Gastroesophageal sphincter (tissue), 4 donors: ENCODE data around the gene GSDMA. TPM values are rescaled to one million over a fixed set of nuclear protein-coding genes. Genes with fewer than 3 reads are reported as not detected.
A peak's percentile ranks its signal among the peaks of the same experiment; 100 is the strongest.

Experiments used
- ATAC-seq: fragments of 150-250 bp; one replicate; pipeline ENCODE4 v1.9.1; 2016; ENCODE audit warnings: mild to moderate bottlenecking, moderate library complexity
- H3K27ac ChIP-seq, 4 donors: fragments of 200-600 bp; sonication (generic) in 3 of 4; 1 replicate in 3 of 4; 2 replicates in 1 of 4; pipeline ENCODE4 v1.5.1; 2016 to 2019
- H3K27me3 ChIP-seq: fragments of 200-600 bp; sonication (generic); one replicate; pipeline ENCODE4 v1.5.1; 2019
- H3K36me3 ChIP-seq, 2 donors: fragments of 200-600 bp; sonication (generic); one replicate each; pipeline ENCODE4 v1.5.1; 2019; ENCODE audit warnings: control low read depth in 1 of 2
- H3K4me1 ChIP-seq, 3 donors: fragments of 200-600 bp; sonication (generic); 1 replicate in 2 of 3; 2 replicates in 1 of 3; pipeline ENCODE4 v1.5.1; 2016 to 2019; ENCODE audit warnings: control low read depth in 2 of 3
- H3K4me3 ChIP-seq, 2 donors: fragments of 200-600 bp; sonication (generic); one replicate each; pipeline ENCODE4 v1.5.1; 2019; ENCODE audit warnings: mild to moderate bottlenecking in 1 of 2, moderate library complexity in 1 of 2
- H3K9me3 ChIP-seq, 3 donors: fragments of 200-600 bp; sonication (generic); one replicate each; pipeline ENCODE4 v1.5.1; 2017 to 2019; ENCODE audit warnings: control low read depth in 2 of 3
- CTCF ChIP-seq, 4 experiments: fragments of 200-600 bp in 2 of 4; fragments of 450-650 bp in 2 of 4; sonication (generic) in 1 of 4; IDR thresholded peaks; one replicate each; pipeline ENCODE4 v1.5.1; 2017 to 2019; ENCODE audit warnings: antibody characterized with exemption in 4 of 4, mild to moderate bottlenecking in 2 of 4, moderate library complexity in 2 of 4
- EP300 ChIP-seq: sonication (generic); formaldehyde crosslinking; IDR thresholded peaks from one replicate; pipeline ENCODE4 v1.6.1; 2017; ENCODE audit warnings: antibody characterized with exemption, mild to moderate bottlenecking
- POLR2A ChIP-seq, 2 donors: fragments of 450-650 bp; IDR thresholded peaks; one replicate each; pipeline ENCODE4 v1.6.1; 2017; ENCODE audit warnings: antibody characterized with exemption in 2 of 2, mild to moderate bottlenecking in 2 of 2, moderate library complexity in 1 of 2
- POLR2AphosphoS5 ChIP-seq: sonication (generic); formaldehyde crosslinking; IDR thresholded peaks from one replicate; pipeline ENCODE4 v1.6.1; 2017; ENCODE audit warnings: antibody characterized with exemption
- WGBS, 2 donors: methylation state at CpG; one replicate each; pipeline ENCODE4 v1.1.5; 2018; ENCODE audit warnings: low coverage in 1 of 2; 5-methylcytosine and 5-hydroxymethylcytosine counted together
- small RNA-seq, 4 donors: library from RNA; depleted of rRNA; stranded (forward); fragments of <200 nt; gene quantifications; one replicate each; pipeline ENCODE3, GENCODE V24; 2016
- total RNA-seq, 4 donors: library from RNA; depleted of rRNA; stranded (reverse); fragments of >200 nt; gene quantifications; one replicate each; pipeline ENCODE4 v1.1.0, GENCODE V29; 2016

The GSDMA gene
- total RNA-seq, 4 donors from 2014 or later: 0.35 to 1.6 (median 0.54) TPM; not detected in 1

GRCh38 chr17:40026816-40027613 is 64.2 kb downstream of the GSDMA start:
- Histone ChIP-seq H3K27ac (peak overlapping the region in 3 of 4 donors; percentile 8 to 53 (median 15)), H3K4me3 (no peak overlapping the region), H3K9me3 (no peaks in the 10 kb centered on the region), H3K27me3 (no peaks in the 10 kb centered on the region), H3K36me3 (peaks cover 0 to 96% of the 10 kb centered on the region in 2 donors), H3K4me1 (peaks cover 0 to 53% (median 29%) of the 10 kb centered on the region in 3 donors)
- peak; percentile 93 for ATAC-seq
- no peak for TF ChIP-seq EP300
- TF ChIP-seq CTCF (IDR thresholded peaks at IDR 0.05): peak in 3 of 4 experiments; percentile 92 to 93 (median 93)
- TF ChIP-seq POLR2A (IDR thresholded peaks at IDR 0.05): no peak
- TF ChIP-seq POLR2AphosphoS5: no peak
- WGBS, 2 donors: 0% methylated on average over 2 of the region's 33 CpGs; no CpG with 5 or more reads in 1 of the 2 donors

Small RNA genes lying within 50 kb of the gene (small RNA-seq; reads per million reads assigned to genes)
- 1,724 to 3,352 (median 1,925) reads per million in 4 donors for gene SNORD124

Other genes with a start within 250 kb of the GSDMA start
- 10 to 100 TPM; 39.4 to 72.4 (median 45.2) TPM for gene MIEN1, start 232.5 kb upstream of the GSDMA start, total RNA-seq
- 1 to 10 TPM in 1 of 4 donors, under 1 TPM in 1, not detected in 2; 0.85 to 5.8 TPM for gene GRB7, start 225.1 kb upstream of the GSDMA start, total RNA-seq
- gene IKZF3, start 98.7 kb upstream of the GSDMA start, total RNA-seq: 1 to 10 TPM in 2 of 4 donors, under 1 TPM in 2; 0.62 to 1.5 (median 0.95) TPM
- gene ZPBP2, start 94.8 kb upstream of the GSDMA start, total RNA-seq: not detected
- gene GSDMB, start 44.4 kb upstream of the GSDMA start, total RNA-seq: 1 to 10 TPM; 1.1 to 7.9 (median 3.0) TPM
- 10 to 100 TPM; 41.9 to 51.2 (median 46.9) TPM for gene ORMDL3, start 35.4 kb upstream of the GSDMA start, total RNA-seq
- 1 to 10 TPM in 1 of 4 donors, not detected in 3; 1.1 TPM for gene LRRC3C, start 35.3 kb upstream of the GSDMA start, total RNA-seq
- 100 to 1,000 TPM in 1 of 4 donors, 10 to 100 TPM in 3; 65.1 to 105 (median 78.8) TPM for gene PSMD3, start 17.8 kb downstream of the GSDMA start, total RNA-seq
- gene CSF3, start 52.4 kb downstream of the GSDMA start, total RNA-seq: 1 to 10 TPM in 1 of 4 donors, not detected in 3; 9.3 TPM
- gene MED24, start 91.4 kb downstream of the GSDMA start, total RNA-seq: 10 to 100 TPM; 42.1 to 57.9 (median 50.3) TPM
- gene THRA, start 100.0 kb downstream of the GSDMA start, total RNA-seq: 100 to 1,000 TPM in 2 of 4 donors, 10 to 100 TPM in 2; 84.8 to 133 (median 102) TPM
- gene NR1D1, start 137.6 kb downstream of the GSDMA start, total RNA-seq: 10 to 100 TPM in 3 of 4 donors, 1 to 10 TPM in 1; 1.5 to 20.4 (median 18.3) TPM
- 100 to 1,000 TPM in 1 of 4 donors, 10 to 100 TPM in 3; 67.0 to 107 (median 88.1) TPM for gene MSL1, start 159.0 kb downstream of the GSDMA start, total RNA-seq
- gene CASC3, start 177.5 kb downstream of the GSDMA start, total RNA-seq: 100 to 1,000 TPM in 1 of 4 donors, 10 to 100 TPM in 3; 63.1 to 114 (median 89.1) TPM
- 1 to 10 TPM; 2.4 to 5.2 (median 3.3) TPM for gene RAPGEFL1, start 214.5 kb downstream of the GSDMA start, total RNA-seq